Lower leg skin (tissue), 3 donors: ENCODE results near the gene CEACAM5.
"Not testable (repeated sequence)": the region's sequence is repeated elsewhere in the genome, so short reads cannot be mapped to it uniquely, and the experiment has no call there.

Source experiments
- CTCF ChIP-seq, 3 donors: fragments of 450-650 bp; IDR thresholded peaks; one replicate each; pipeline ENCODE4 v1.5.1; 2016; ENCODE audit warnings: antibody characterized with exemption in 3 of 3, mild to moderate bottlenecking in 3 of 3, moderate library complexity in 2 of 3
- POLR2A ChIP-seq, 2 donors: fragments of 450-650 bp; IDR thresholded peaks; one replicate each; pipeline ENCODE4 v1.6.1; 2016 to 2017; ENCODE audit warnings: antibody characterized with exemption in 2 of 2, mild to moderate bottlenecking in 1 of 2, moderate library complexity in 1 of 2

- TF ChIP-seq POLR2A, CTCF (IDR thresholded peaks at IDR 0.05): not testable (repeated sequence)
Measured at GRCh38 chr19:41750248-41751134, 42.1 kb downstream of the CEACAM5 start.
